Keratinocyte (primary cell): ENCODE results near the gene FAM114A1. TPM values are rescaled to one million over a fixed set of nuclear protein-coding genes. Genes with fewer than 3 reads are reported as not detected.
A peak's percentile ranks its signal among the peaks of the same experiment; 100 is the strongest.

ENCODE experiments used
- DNase-seq: peaks from one replicate; pipeline ENCODE4 v3.0.0-alpha.2; 2011; ENCODE audit warnings: low read depth, missing footprints, low spot score
- FAIRE-seq: peaks from 2 replicates; lab custom pipeline; 2011; peaks lifted over from hg19 to GRCh38; lab: Jason Lieb, UNC
- H2AFZ ChIP-seq: 2 replicates; pipeline ENCODE4 v1.6.0; 2012; ENCODE audit warnings: low read length, control low read depth, inconsistent platforms; ENCODE audit not compliant: control insufficient read depth
- H3K27ac ChIP-seq: 2 replicates; pipeline ENCODE4 v1.5.1; 2011; ENCODE audit warnings: low read length; ENCODE audit not compliant: control insufficient read depth, insufficient read depth
- H3K27me3 ChIP-seq: 3 replicates; pipeline ENCODE4 v1.6.0; 2011; ENCODE audit warnings: low read length; ENCODE audit not compliant: control insufficient read depth, insufficient read depth; ENCODE audit errors: extremely low read depth
- H3K36me3 ChIP-seq, 2 experiments: 2 replicates in 1 of 2; 3 replicates in 1 of 2; pipeline ENCODE4 v1.5.1; 2011; ENCODE audit warnings: low read length in 2 of 2, mild to moderate bottlenecking in 1 of 2; ENCODE audit not compliant: control insufficient read depth in 2 of 2, insufficient read depth in 2 of 2; ENCODE audit errors: extremely low read depth in 1 of 2
- H3K4me1 ChIP-seq: 3 replicates; pipeline ENCODE4 v1.5.1; 2011; ENCODE audit warnings: low read length; ENCODE audit not compliant: control insufficient read depth, insufficient read depth; ENCODE audit errors: extremely low read depth
- H3K4me2 ChIP-seq: 3 replicates; pipeline ENCODE4 v1.6.0; 2011; ENCODE audit warnings: low read depth, low read length; ENCODE audit not compliant: control insufficient read depth, insufficient read depth; ENCODE audit errors: extremely low read depth
- H3K4me3 ChIP-seq, 3 experiments: fragments of 200-600 bp in 1 of 3; sonication (generic) in 1 of 3; 2 replicates in 2 of 3; 3 replicates in 1 of 3; pipeline ENCODE4 v1.5.1; 2011 to 2016; ENCODE audit warnings: low read length in 3 of 3, mild to moderate bottlenecking in 3 of 3, control low read depth in 2 of 3, inconsistent platforms in 1 of 3, low read depth in 1 of 3, mixed read lengths in 1 of 3, mixed run types in 1 of 3, moderate library complexity in 1 of 3; ENCODE audit not compliant: control insufficient read depth in 2 of 3, insufficient read depth in 2 of 3; ENCODE audit errors: extremely low read depth in 1 of 3
- H3K79me2 ChIP-seq: 2 replicates; pipeline ENCODE4 v1.6.0; 2012; ENCODE audit warnings: low read length; ENCODE audit not compliant: control insufficient read depth, insufficient read depth
- H3K9ac ChIP-seq: 3 replicates; pipeline ENCODE4 v1.6.0; 2011; ENCODE audit warnings: low read length; ENCODE audit not compliant: control insufficient read depth, insufficient read depth; ENCODE audit errors: extremely low read depth
- H3K9me1 ChIP-seq: 3 replicates; pipeline ENCODE4 v1.6.0; 2011; ENCODE audit warnings: low read length; ENCODE audit not compliant: control insufficient read depth, insufficient read depth; ENCODE audit errors: extremely low read depth
- H3K9me3 ChIP-seq: 2 replicates; pipeline ENCODE4 v1.5.1; 2012; ENCODE audit warnings: low read depth, low read length; ENCODE audit not compliant: control insufficient read depth
- H4K20me1 ChIP-seq: 3 replicates; pipeline ENCODE4 v1.6.0; 2011; ENCODE audit warnings: low read length; ENCODE audit not compliant: control insufficient read depth, insufficient read depth; ENCODE audit errors: extremely low read depth
- CTCF ChIP-seq, 3 experiments: IDR thresholded peaks in 1 of 3; conservative IDR thresholded peaks in 1 of 3; optimal IDR thresholded peaks in 1 of 3; 2 replicates in 2 of 3; 3 replicates in 1 of 3; pipeline versions ENCODE3 to v1.5.1; 2011; ENCODE audit warnings: low read length in 3 of 3, mild to moderate bottlenecking in 3 of 3, moderate library complexity in 2 of 3, control low read depth in 1 of 3, inconsistent platforms in 1 of 3; ENCODE audit not compliant: insufficient read depth in 2 of 3; ENCODE audit errors: extremely low read depth in 1 of 3
- EZH2 ChIP-seq: IDR thresholded peaks from one replicate; pipeline ENCODE4 v1.6.1; 2012; ENCODE audit warnings: inconsistent platforms, mild to moderate bottlenecking, low read length, moderate library complexity
- dilution Hi-C: fragments of 300-500 bp; cut with MboI; formaldehyde crosslinking; loops from one replicate; pipeline ENCODE4 v1.7.0; 2020; ENCODE audit warnings: low sequenced_read_pairs; ENCODE audit not compliant: extremely low pct_ligation_motif_present
- polyA minus RNA-seq, 3 experiments: library from RNA; depleted of rRNA, polyadenylated mRNA; stranded (reverse); fragments of >200 nt; gene quantifications; 1 replicate in 1 of 3; 2 replicates in 1 of 3; 3 replicates in 1 of 3; pipeline ENCODE4 v1.2.3, GENCODE V29; 2011
- polyA plus RNA-seq, 5 experiments: library from polyadenylated mRNA; depleted of rRNA in 3 of 5; stranded (reverse) in 3 of 5; stranded (forward) in 1 of 5; unstranded in 1 of 5; fragments of >200 nt; gene quantifications; 1 replicate in 1 of 5; 2 replicates in 3 of 5; 3 replicates in 1 of 5; pipeline versions ENCODE4 v1.2.1 to v1.2.3, GENCODE V29; 2011 to 2012; ENCODE audit warnings: missing spikeins in 2 of 5, low read depth in 1 of 5, low replicate concordance in 1 of 5

FAM114A1 gene
- polyA plus RNA-seq (39.8 to 79.4 TPM (median 47.2 TPM) in 3 replicates), polyA minus RNA-seq (53.8 to 82.0 TPM (median 54.3 TPM) in 3 replicates)
- 17.7 TPM for polyA plus RNA-seq (2011; ENCODE audit: low read depth)
- 41.9 and 46.0 TPM in 2 replicates for polyA plus RNA-seq (2011; cell fraction: cytosol; rRNA removed)
- 43.8 and 52.1 TPM in 2 replicates for polyA plus RNA-seq (2011; cell fraction: nucleus; rRNA removed)
- 10.6 and 56.2 TPM in 2 replicates for polyA plus RNA-seq (2012; ENCODE audit: low replicate concordance)
- 55.2 TPM for polyA minus RNA-seq (2011; cell fraction: cytosol; rRNA and poly(A)+ RNA removed)
- polyA minus RNA-seq (2011; cell fraction: nucleus; rRNA and poly(A)+ RNA removed): 43.2 and 72.9 TPM in 2 replicates

- Histone ChIP-seq H3K4me2 (peak within 1 kb of the TSS; percentile 94), H3K9me1 (no peaks in the 10 kb centered on the region), H3K36me3 (peaks cover 2 to 11% of the 10 kb centered on the region in 2 experiments), H3K4me3 (peak within 1 kb of the TSS; percentile 72 to 75 (median 75)), H3K4me1 (peaks cover 12% of the 10 kb centered on the region), H3K9me3 (no peaks in the 10 kb centered on the region), H3K79me2 (peaks cover 7% of the 10 kb centered on the region), H4K20me1 (no peaks in the 10 kb centered on the region), H3K27ac (peak within 1 kb of the TSS; percentile 68), H3K27me3 (no peaks in the 10 kb centered on the region), H2AFZ (peak within 1 kb of the TSS; percentile 90), H3K9ac (peak within 1 kb of the TSS; percentile 91)
- TF ChIP-seq EZH2: no peak
- no peak for TF ChIP-seq CTCF (optimal IDR thresholded peaks at IDR 0.05 in 1 of 3, IDR thresholded peaks at IDR 0.05 in 1 of 3, conservative IDR thresholded peaks at IDR 0.05 in 1 of 3; ENCODE audit: extremely low read depth in 1 of 3, insufficient read depth in 2 of 3, low read length in 3 of 3)
- FAIRE-seq (no peak), DNase-seq (no peak)
- dilution Hi-C loops: no loop called here
Measured at GRCh38 chr4:38867478-38868058, at the start of gene FAM114A1. Gene FAM114A1, plus strand, starts transcription at chr4:38867806. Its CDS starts 10,273 bp downstream, at chr4:38878079.

- dilution Hi-C loops: no loop called here
- no peaks in the 10 kb centered on the region for H3K36me3 ChIP-seq
- H3K27me3 ChIP-seq: no peaks in the 10 kb centered on the region
- H3K27ac ChIP-seq: peak overlapping the region; percentile 59
- peaks cover 26% of the 10 kb centered on the region for H3K4me1 ChIP-seq
- no peak overlapping the region for H2AFZ ChIP-seq
- no peaks in the 10 kb centered on the region for H3K79me2 ChIP-seq
- FAIRE-seq (peak; percentile 79), DNase-seq (peak; percentile 87)
- peak overlapping the region; percentile 23 for H3K9ac ChIP-seq
- no peak overlapping the region for H3K4me3 ChIP-seq
- H3K9me3 ChIP-seq: no peaks in the 10 kb centered on the region
- H3K9me1 ChIP-seq: no peaks in the 10 kb centered on the region
- peak overlapping the region; percentile 45 for H3K4me2 ChIP-seq
- no peak for TF ChIP-seq EZH2
- no peak for TF ChIP-seq CTCF (optimal IDR thresholded peaks at IDR 0.05 in 1 of 3, IDR thresholded peaks at IDR 0.05 in 1 of 3, conservative IDR thresholded peaks at IDR 0.05 in 1 of 3; ENCODE audit: extremely low read depth in 1 of 3, insufficient read depth in 2 of 3, low read length in 3 of 3)
- H4K20me1 ChIP-seq: no peaks in the 10 kb centered on the region
Measured at GRCh38 chr4:38818441-38818976, 49.1 kb upstream of the FAM114A1 start.
